HG03460 (cell line): Measurements from ENCODE around the gene PTHLH.

ENCODE experiments used
- ATAC-seq: cut with Tn5 transposase; IDR thresholded peaks from one replicate; pipeline ENCODE4 v1.9.1; 2021; ENCODE audit not compliant: unreplicated experiment

The PTHLH gene

DNA sequence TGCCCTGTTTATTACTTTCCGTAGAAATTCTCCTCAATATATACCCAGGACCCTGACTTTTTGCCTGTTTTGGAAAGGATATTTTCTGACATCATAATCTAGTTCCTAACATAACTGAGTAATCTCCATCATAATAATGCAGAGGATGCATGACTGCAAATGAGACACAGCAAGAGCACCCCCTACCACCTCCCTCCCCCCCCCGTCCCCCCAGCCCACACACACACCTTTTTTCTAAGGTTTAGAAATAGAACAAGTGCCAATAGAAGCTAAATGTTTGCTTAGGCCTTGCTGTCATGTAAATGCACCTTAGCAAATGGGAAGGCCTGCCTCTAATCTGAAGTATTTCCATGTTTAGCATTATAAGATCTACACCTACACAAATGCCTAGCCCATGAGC lies at the start of gene PTHLH:
TSS of gene PTHLH (minus strand) at position 13 of the 400 bp plus-strand sequence. CDS start 3,239 bp downstream, outside the sequence.
- no peak for ATAC-seq

DNA sequence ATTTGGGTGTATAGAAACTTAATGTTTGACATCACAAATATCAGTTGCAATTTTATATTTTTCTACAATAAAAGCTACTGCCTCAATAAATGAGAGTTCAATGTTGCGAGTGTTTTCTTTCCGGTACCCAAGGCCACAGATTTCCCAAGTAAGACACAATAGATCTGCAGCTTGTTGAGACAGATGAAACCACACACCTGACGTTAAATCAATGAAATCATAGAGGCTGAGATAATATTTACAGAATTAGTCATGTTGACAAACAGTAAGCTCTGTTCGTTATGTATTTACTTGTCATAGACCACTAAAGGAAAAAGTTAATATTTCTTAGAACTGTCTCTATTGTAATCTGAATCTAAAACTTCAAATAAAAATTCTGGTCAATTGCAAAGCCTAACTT lies 49.2 kb upstream of the PTHLH start:
- ATAC-seq = no peak

- no peak for ATAC-seq
Measured at GRCh38 chr12:28017873-28018255, 45.3 kb upstream of the PTHLH start.

DNA sequence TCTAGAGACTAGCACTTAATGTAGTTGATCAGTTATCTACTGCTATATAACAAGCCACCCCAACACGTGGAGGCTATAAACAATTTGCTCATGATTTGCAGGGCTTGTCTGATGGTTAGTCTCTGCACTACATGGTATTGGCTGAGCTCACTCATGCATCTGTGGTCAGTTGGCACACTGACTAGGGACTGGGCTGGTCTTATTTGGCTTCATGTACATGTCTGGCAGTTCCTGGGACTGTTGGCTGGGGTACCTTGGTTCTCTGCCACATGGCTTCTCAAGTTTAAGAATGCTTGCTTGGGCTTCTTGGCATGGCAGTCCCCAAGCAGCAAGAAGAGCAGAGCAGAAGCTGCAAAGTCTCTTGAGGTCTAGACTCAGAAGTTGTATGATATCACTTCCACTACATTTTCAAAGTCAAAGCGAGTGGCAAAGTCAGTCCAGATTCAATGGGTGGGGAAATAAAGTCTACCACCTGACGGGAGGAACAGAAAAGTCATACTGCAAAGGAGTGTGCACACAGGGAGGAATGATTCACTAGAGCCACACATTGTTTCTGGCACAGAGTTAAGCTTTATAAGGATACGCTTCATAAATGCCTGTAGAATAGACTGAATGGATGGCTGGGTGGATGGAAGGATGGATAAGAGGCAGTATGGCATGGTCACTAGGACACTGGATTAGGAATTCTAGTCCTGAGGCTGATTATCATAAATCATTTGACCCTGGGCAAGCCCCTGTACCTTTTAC lies 44.8 kb upstream of the PTHLH start:
- no peak for ATAC-seq

DNA sequence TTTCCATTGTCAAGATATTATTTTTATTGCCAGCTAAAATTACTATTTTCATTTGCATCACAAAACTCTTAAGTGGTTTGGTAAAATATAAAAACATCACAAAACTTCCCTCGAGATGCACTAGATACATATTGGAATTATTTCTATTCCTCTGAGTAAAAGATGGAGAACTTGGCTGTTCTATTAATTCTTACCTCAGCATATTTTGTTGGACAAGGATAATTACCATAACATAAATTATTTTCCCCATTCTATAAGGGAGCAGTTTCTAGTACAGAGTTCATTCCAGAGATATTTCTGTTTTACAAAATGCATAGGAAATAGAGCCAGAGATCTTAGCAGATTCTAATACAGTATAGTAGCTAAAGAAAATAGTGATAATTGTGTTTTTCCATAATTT lies 42.6 kb upstream of the PTHLH start:
- no peak for ATAC-seq

GRCh38 chr12:28014196-28014595 lies 41.7 kb upstream of the PTHLH start:
- no peak for ATAC-seq

- no peak for ATAC-seq
Measured at GRCh38 chr12:28012333-28012918, 39.9 kb upstream of the PTHLH start.

GRCh38 chr12:28010036-28010435 lies 37.5 kb upstream of the PTHLH start:
- no peak for ATAC-seq

GRCh38 chr12:27999970-28000369 lies 27.4 kb upstream of the PTHLH start:
- ATAC-seq = no peak

DNA sequence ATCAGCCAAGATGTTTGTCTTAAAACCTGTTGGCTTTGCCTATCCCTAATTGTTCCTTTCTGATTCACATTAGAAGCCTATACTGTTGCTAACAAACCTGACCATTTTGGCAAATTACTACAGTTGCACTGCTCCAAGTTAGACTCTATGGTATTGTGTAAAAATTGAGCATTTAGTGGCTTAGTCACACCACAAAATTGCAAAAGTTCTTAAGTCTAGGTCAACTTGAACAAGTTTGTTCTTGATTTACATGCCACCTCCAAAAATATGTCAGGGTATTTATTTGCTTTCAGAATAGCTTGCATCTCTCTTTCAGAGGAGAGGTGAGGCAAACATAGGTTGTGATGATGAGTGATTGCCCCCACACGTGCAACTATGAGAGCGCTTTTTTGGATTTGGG lies 27.0 kb upstream of the PTHLH start:
- no peak for ATAC-seq

DNA sequence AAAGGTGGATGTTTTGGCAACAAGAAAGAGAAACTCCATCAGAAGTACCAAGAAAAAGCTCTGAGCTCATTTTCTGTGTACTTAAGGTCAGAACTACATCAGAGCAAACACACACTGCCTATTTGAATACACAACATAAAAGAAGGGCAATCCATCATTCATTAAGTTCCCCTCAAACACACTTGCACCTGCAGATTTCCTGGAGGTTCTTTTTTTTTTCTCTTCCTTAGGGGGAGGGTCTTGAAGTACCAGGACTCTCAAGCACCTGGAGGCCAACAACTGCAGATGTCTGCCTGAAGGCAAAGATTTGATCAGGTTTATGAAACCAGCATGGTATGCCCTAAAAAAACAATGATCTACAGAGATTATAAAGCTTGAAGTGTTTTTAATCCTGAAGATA lies 26.1 kb upstream of the PTHLH start:
- ATAC-seq = no peak

DNA sequence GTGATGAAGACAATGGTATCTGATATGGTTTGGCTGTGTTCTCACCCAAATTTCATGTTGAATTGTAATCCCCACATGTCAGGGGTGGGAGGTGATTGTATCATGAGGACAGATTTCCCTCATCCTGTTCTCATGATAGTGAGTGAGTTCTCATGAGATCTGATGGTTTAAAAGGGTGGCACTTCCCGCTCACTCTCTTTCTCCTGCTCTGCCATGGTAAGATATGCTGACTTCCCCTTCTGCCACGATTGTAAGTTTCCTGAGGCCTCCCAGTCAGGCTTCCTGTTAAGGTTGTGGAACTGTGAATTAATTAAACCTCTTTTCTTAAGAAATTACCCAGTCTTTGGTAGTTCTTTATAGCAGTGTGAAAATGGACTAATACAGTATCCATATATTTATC lies 25.6 kb upstream of the PTHLH start:
- no peak for ATAC-seq

DNA sequence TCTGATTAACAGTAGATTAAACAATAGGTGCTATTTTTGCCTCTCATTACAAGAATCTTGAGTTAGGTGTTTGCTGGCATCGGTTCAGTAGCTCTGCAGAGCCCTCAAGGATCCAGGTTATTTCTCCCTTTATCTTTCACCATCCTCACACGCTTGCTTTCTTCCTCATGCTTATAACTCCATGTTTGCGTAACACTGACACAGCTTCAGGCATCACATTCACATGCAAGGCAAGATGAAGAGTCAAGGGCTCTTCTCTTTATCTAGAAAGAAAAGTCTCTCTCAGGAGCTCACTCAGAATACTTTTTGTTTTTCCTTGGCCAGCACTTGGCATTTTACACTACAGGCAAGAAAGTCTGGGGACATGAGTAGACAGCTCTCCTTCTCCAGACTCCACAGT lies 24.2 kb upstream of the PTHLH start:
- ATAC-seq = no peak

- ATAC-seq = no peak
Measured at GRCh38 chr12:27995406-27995805, 22.9 kb upstream of the PTHLH start.

DNA sequence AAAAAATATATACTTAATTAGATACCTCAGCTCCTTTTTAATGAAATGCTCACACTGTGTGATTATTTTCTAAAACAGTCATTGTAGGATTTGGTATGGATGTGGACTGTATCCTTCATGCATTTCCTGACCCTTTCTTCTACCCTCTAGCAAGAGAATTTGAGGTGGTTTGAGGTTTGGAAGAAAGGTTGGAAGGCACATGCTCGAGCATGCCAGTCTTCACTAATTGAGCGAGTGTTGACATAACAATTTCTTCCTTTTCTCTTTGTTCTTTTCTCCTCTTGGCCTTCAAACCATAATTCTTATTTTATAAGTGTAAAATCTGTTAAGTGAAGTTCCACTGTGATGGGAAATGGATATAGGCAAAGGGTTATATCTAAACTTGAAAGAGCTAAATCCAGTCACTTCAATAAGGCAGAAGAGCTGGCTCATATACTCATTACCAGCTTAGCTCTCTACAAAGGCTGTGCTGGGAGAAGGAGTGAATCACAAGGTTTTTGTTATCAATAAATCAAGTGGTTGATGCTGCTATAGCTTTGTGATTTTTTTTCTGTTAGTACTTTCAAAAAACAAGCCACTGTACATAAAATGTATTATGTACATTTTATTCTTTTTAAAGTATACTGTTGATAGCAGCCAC lies 16.2 kb upstream of the PTHLH start:
- no peak for ATAC-seq

GRCh38 chr12:27987331-27987730 lies 14.8 kb upstream of the PTHLH start:
- no peak for ATAC-seq

- no peak for ATAC-seq
Measured at GRCh38 chr12:27984275-27984674, 11.7 kb upstream of the PTHLH start.

- ATAC-seq = no peak
Measured at GRCh38 chr12:27982951-27983350, 10.4 kb upstream of the PTHLH start.

- ATAC-seq = no peak
Measured at GRCh38 chr12:27982385-27982784, 9.9 kb upstream of the PTHLH start.

DNA sequence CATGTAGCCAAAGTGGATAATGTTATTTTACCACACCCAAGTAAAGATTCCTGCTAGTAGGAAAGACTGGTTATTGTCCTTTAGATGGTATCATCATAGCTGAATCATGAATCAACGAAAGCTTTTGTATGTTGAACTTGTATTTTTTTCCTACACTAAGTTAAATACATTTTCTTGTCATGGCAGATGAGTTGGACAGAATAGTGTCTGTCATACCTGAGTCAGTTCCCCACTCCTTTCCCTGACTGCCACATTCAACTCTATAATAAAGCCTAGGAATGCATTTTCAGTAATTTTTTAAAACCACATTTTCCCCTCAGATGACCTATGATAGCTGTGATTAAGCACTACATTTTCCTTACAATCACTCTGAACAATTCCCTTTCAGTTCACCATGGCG lies 9.3 kb upstream of the PTHLH start:
- ATAC-seq = no peak

DNA sequence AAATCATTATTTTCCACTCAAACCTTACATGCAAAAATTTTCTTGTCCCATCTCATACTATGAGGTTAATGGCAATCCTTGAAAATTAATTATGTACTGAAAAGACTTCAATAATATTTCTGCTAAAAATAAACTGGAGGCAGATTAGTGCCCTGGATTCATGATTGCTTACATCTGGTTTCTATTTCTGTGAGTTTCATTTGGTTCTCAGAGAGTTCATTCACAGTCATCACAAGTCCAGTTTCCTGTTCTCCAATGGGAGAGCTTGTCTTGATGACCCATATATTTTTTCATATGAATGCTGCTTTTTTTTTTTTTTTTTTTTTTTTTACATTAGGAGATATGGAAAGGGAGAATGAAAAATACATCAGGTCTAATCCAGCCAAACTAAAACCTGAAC lies 6.6 kb upstream of the PTHLH start:
- no peak for ATAC-seq
